SIG-M5 treated with dmso at 0.1 percent for 504 hours (cell line): ENCODE results near the gene FBN2.

Experiments
- DNase-seq: peaks from one replicate; lab custom pipeline; 2025; ENCODE audit not compliant: unreplicated experiment; lab: John Stamatoyannopoulos, UW

The FBN2 gene

GRCh38 chr5:128378196-128378595 is 159.8 kb downstream of the FBN2 start:
- no peak for DNase-seq

GRCh38 chr5:128376577-128376976 is 161.5 kb downstream of the FBN2 start:
- DNase-seq = no peak

- DNase-seq = no peak
Observed at GRCh38 chr5:128366147-128366546, 171.9 kb downstream of the FBN2 start.

GRCh38 chr5:128362370-128362769 is 175.7 kb downstream of the FBN2 start:
- no peak for DNase-seq

- no peak for DNase-seq
Observed at GRCh38 chr5:128358826-128359225, 179.2 kb downstream of the FBN2 start.

GRCh38 chr5:128357226-128357625 is 180.8 kb downstream of the FBN2 start:
- DNase-seq = no peak

GRCh38 chr5:128355961-128356360 is 182.1 kb downstream of the FBN2 start:
- DNase-seq = no peak

- no peak for DNase-seq
Observed at GRCh38 chr5:128353441-128354107, 184.5 kb downstream of the FBN2 start.

GRCh38 chr5:128350705-128351104 is 187.3 kb downstream of the FBN2 start:
- no peak for DNase-seq

GRCh38 chr5:128349044-128349858 is 188.8 kb downstream of the FBN2 start:
- no peak for DNase-seq

- no peak for DNase-seq
Observed at GRCh38 chr5:128346038-128346437, 192.0 kb downstream of the FBN2 start.

- no peak for DNase-seq
Observed at GRCh38 chr5:128345247-128345646, 192.8 kb downstream of the FBN2 start.

- no peak for DNase-seq
Observed at GRCh38 chr5:128343168-128343567, 194.9 kb downstream of the FBN2 start.

- peak; percentile 29 for DNase-seq
Observed at GRCh38 chr5:128341056-128341455, 197.0 kb downstream of the FBN2 start.

- DNase-seq = no peak
Observed at GRCh38 chr5:128340648-128341047, 197.4 kb downstream of the FBN2 start.

GRCh38 chr5:128339585-128339984 is 198.5 kb downstream of the FBN2 start:
- DNase-seq = no peak

GRCh38 chr5:128338649-128339048 is 199.4 kb downstream of the FBN2 start:
- no peak for DNase-seq

- no peak for DNase-seq
Observed at GRCh38 chr5:128335339-128335738, 202.7 kb downstream of the FBN2 start.

- DNase-seq = no peak
Observed at GRCh38 chr5:128334010-128334716, 203.9 kb downstream of the FBN2 start.

- no peak for DNase-seq
Observed at GRCh38 chr5:128331261-128331660, 206.8 kb downstream of the FBN2 start.

GRCh38 chr5:128329386-128329939 is 208.6 kb downstream of the FBN2 start:
- DNase-seq = no peak

GRCh38 chr5:128328446-128328845 is 209.6 kb downstream of the FBN2 start:
- no peak for DNase-seq
